Gastroesophageal sphincter (tissue), 4 donors: ENCODE data around the gene IQCM. TPM values are rescaled to one million over a fixed set of nuclear protein-coding genes. Genes with fewer than 3 reads are reported as not detected.

Source experiments
- ATAC-seq: fragments of 150-250 bp; one replicate; pipeline ENCODE4 v1.9.1; 2016; ENCODE audit warnings: mild to moderate bottlenecking, moderate library complexity
- H3K27ac ChIP-seq, 4 donors: fragments of 200-600 bp; sonication (generic) in 3 of 4; 1 replicate in 3 of 4; 2 replicates in 1 of 4; pipeline ENCODE4 v1.5.1; 2016 to 2019
- H3K27me3 ChIP-seq: fragments of 200-600 bp; sonication (generic); one replicate; pipeline ENCODE4 v1.5.1; 2019
- H3K36me3 ChIP-seq, 2 donors: fragments of 200-600 bp; sonication (generic); one replicate each; pipeline ENCODE4 v1.5.1; 2019; ENCODE audit warnings: control low read depth in 1 of 2
- H3K4me1 ChIP-seq, 3 donors: fragments of 200-600 bp; sonication (generic); 1 replicate in 2 of 3; 2 replicates in 1 of 3; pipeline ENCODE4 v1.5.1; 2016 to 2019; ENCODE audit warnings: control low read depth in 2 of 3
- H3K4me3 ChIP-seq, 2 donors: fragments of 200-600 bp; sonication (generic); one replicate each; pipeline ENCODE4 v1.5.1; 2019; ENCODE audit warnings: mild to moderate bottlenecking in 1 of 2, moderate library complexity in 1 of 2
- H3K9me3 ChIP-seq, 3 donors: fragments of 200-600 bp; sonication (generic); one replicate each; pipeline ENCODE4 v1.5.1; 2017 to 2019; ENCODE audit warnings: control low read depth in 2 of 3
- CTCF ChIP-seq, 4 experiments: fragments of 200-600 bp in 2 of 4; fragments of 450-650 bp in 2 of 4; sonication (generic) in 1 of 4; IDR thresholded peaks; one replicate each; pipeline ENCODE4 v1.5.1; 2017 to 2019; ENCODE audit warnings: antibody characterized with exemption in 4 of 4, mild to moderate bottlenecking in 2 of 4, moderate library complexity in 2 of 4
- EP300 ChIP-seq: sonication (generic); formaldehyde crosslinking; IDR thresholded peaks from one replicate; pipeline ENCODE4 v1.6.1; 2017; ENCODE audit warnings: antibody characterized with exemption, mild to moderate bottlenecking
- POLR2A ChIP-seq, 2 donors: fragments of 450-650 bp; IDR thresholded peaks; one replicate each; pipeline ENCODE4 v1.6.1; 2017; ENCODE audit warnings: antibody characterized with exemption in 2 of 2, mild to moderate bottlenecking in 2 of 2, moderate library complexity in 1 of 2
- POLR2AphosphoS5 ChIP-seq: sonication (generic); formaldehyde crosslinking; IDR thresholded peaks from one replicate; pipeline ENCODE4 v1.6.1; 2017; ENCODE audit warnings: antibody characterized with exemption
- WGBS, 2 donors: methylation state at CpG; one replicate each; pipeline ENCODE4 v1.1.5; 2018; ENCODE audit warnings: low coverage in 1 of 2; 5-methylcytosine and 5-hydroxymethylcytosine counted together
- total RNA-seq, 4 donors: library from RNA; depleted of rRNA; stranded (reverse); fragments of >200 nt; gene quantifications; one replicate each; pipeline ENCODE4 v1.1.0, GENCODE V29; 2016

IQCM gene
- total RNA-seq, 4 donors from 2014 or later: not detected

GRCh38 chr4:149403081-149403480, 412.6 kb downstream of the IQCM start:
- no peak for ATAC-seq
- no peak overlapping the region for H3K4me3 ChIP-seq
- H3K27me3 ChIP-seq: no peaks in the 10 kb centered on the region
- H3K9me3 ChIP-seq: no peaks in the 10 kb centered on the region
- no peaks in the 10 kb centered on the region for H3K36me3 ChIP-seq
- H3K4me1 ChIP-seq: peaks cover 0 to 4% (median 0%) of the 10 kb centered on the region in 3 donors
- H3K27ac ChIP-seq: no peak overlapping the region
- TF ChIP-seq POLR2A (IDR thresholded peaks at IDR 0.05) (no peak), POLR2AphosphoS5 (no peak), CTCF (IDR thresholded peaks at IDR 0.05) (no peak)
- 18 to 24% methylated on average over 2 of the region's 2 CpGs for WGBS, 2 donors

GRCh38 chr4:149398993-149399392, 416.6 kb downstream of the IQCM start:
- Histone ChIP-seq H3K36me3 (no peaks in the 10 kb centered on the region), H3K9me3 (no peaks in the 10 kb centered on the region), H3K27ac (no peak overlapping the region), H3K27me3 (no peaks in the 10 kb centered on the region), H3K4me1 (peaks cover 0 to 4% (median 0%) of the 10 kb centered on the region in 3 donors), H3K4me3 (no peak overlapping the region)
- TF ChIP-seq CTCF (IDR thresholded peaks at IDR 0.05) (no peak), EP300 (no peak), POLR2AphosphoS5 (no peak), POLR2A (IDR thresholded peaks at IDR 0.05) (no peak)
- no peak for ATAC-seq
- WGBS, 2 donors: 33 to 73% methylated on average over 1 to 3 of the region's 3 CpGs

GRCh38 chr4:149370785-149371420, 444.7 kb downstream of the IQCM start:
- no peak for ATAC-seq

GRCh38 chr4:149370002-149370401, 445.6 kb downstream of the IQCM start:
- TF ChIP-seq POLR2A (IDR thresholded peaks at IDR 0.05): no peak
- TF ChIP-seq CTCF (IDR thresholded peaks at IDR 0.05): no peak
- no peak for TF ChIP-seq POLR2AphosphoS5
- no peak for TF ChIP-seq EP300
- no peaks in the 10 kb centered on the region for H3K36me3 ChIP-seq
- H3K27me3 ChIP-seq: no peaks in the 10 kb centered on the region
- H3K4me1 ChIP-seq: no peaks in the 10 kb centered on the region
- no peak overlapping the region for H3K27ac ChIP-seq
- WGBS, 2 donors: 76 to 100% methylated on average over 2 to 3 of the region's 3 CpGs
- no peak for ATAC-seq
- no peaks in the 10 kb centered on the region for H3K9me3 ChIP-seq
- no peak overlapping the region for H3K4me3 ChIP-seq

More at GRCh38 chr4:149370785-149371420, 444.7 kb downstream of the IQCM start:
- no peak overlapping the region for H3K4me3 ChIP-seq
- H3K27ac ChIP-seq: no peak overlapping the region
- H3K4me1 ChIP-seq: no peaks in the 10 kb centered on the region
- no peaks in the 10 kb centered on the region for H3K27me3 ChIP-seq
- no peaks in the 10 kb centered on the region for H3K36me3 ChIP-seq
- TF ChIP-seq POLR2A (IDR thresholded peaks at IDR 0.05) (no peak), EP300 (no peak), CTCF (IDR thresholded peaks at IDR 0.05) (peak in 2 of 4 experiments; percentile 18 to 48)
- 47 to 52% methylated on average over 4 of the region's 4 CpGs for WGBS, 2 donors
- H3K9me3 ChIP-seq: no peaks in the 10 kb centered on the region

- no peaks in the 10 kb centered on the region for H3K27me3 ChIP-seq
- H3K4me1 ChIP-seq: no peaks in the 10 kb centered on the region
- no peaks in the 10 kb centered on the region for H3K36me3 ChIP-seq
- TF ChIP-seq CTCF (IDR thresholded peaks at IDR 0.05): no peak
- TF ChIP-seq POLR2AphosphoS5: no peak
- no peak for TF ChIP-seq EP300
- no peak for TF ChIP-seq POLR2A (IDR thresholded peaks at IDR 0.05)
- no peak for ATAC-seq
- H3K27ac ChIP-seq: no peak overlapping the region
- 60 to 78% methylated on average over 3 of the region's 3 CpGs for WGBS, 2 donors
- H3K4me3 ChIP-seq: no peak overlapping the region
- H3K9me3 ChIP-seq: peaks cover 0 to 11% (median 0%) of the 10 kb centered on the region in 3 donors
Observed at GRCh38 chr4:149353241-149353640, 462.4 kb downstream of the IQCM start.
